Fibroblast of upper back skin (primary cell): Measurements from ENCODE around the gene PEX26.
"Not testable (repeated sequence)": the region's sequence is repeated elsewhere in the genome, so short reads cannot be mapped to it uniquely, and the experiment has no call there.

Source experiments
- DNase-seq: peaks from one replicate; pipeline ENCODE4 v3.0.0-alpha.2; 2013

PEX26 gene

GRCh38 chr22:18056807-18057474 is 20.8 kb upstream of the PEX26 start:
- DNase-seq, result no peak

- DNase-seq, result peak; percentile 98
Measured at GRCh38 chr22:18057568-18058209, 20.1 kb upstream of the PEX26 start.

- no peak for DNase-seq
Measured at GRCh38 chr22:18058371-18059093, 19.3 kb upstream of the PEX26 start.

GRCh38 chr22:18059094-18059417 is 18.7 kb upstream of the PEX26 start:
- DNase-seq, result no peak

DNA sequence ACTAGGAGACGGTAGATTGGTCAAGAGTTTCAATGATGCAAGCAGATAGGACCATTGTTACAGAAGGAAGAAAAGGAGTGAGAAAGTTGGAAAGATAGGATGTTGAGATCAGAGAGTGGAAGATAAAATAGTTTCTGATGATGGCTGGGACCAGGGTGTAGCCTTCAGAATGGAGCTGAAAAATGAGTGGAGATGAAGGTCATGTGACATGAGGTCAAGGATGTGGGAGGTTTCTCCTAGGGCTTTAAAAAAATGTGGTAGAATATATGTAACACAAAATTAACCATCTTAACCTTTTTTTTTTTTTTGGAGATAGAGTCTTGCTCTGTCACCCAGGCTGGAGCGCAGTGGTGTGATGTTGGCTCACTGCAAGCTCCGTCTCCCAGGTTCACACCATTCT is 18.3 kb upstream of the PEX26 start:
- no peak for DNase-seq

GRCh38 chr22:18059991-18060390 is 17.8 kb upstream of the PEX26 start:
- DNase-seq, result no peak

- peak; percentile 55 for DNase-seq
Measured at GRCh38 chr22:18060646-18061620, 16.9 kb upstream of the PEX26 start.

DNA sequence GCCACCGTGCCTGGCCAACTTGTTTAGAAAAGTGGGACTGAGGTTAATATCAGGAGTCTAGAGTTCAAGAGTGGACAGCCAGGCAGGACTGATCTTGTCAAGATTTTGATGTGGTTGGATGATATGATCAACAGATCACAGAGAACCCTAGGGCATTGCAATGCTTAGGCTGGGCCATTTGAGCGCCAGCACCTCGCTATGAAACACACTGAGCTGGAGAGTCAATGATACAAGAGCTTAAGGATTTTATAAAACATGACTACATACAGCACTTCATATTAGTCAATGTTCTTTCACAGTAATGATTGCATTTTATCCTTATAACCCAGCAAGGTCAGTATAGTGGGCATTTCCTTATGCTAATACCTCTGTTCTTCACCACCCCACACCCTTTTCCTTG is 15.4 kb upstream of the PEX26 start:
- DNase-seq, result no peak

DNA sequence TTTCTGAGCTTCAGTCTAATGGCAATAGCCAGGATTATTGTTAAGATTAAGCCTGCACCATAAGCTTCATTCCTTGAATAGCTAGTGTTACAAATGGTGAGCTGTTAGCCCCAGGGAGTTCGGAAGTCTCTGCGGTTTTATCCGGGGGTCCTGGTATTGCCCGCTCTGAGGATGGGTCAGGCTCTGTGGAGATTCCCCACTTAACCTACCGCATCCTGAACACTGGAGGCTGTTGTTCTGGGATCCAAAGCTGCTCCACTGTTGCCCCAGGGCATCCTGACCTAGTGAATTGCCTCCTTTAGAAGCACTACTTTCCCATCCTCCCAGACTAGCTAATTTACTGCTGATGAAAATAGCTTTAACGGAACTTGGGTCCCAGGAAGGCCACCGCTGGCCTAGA is 14.5 kb upstream of the PEX26 start:
- DNase-seq, result no peak

GRCh38 chr22:18063715-18064114 is 14.1 kb upstream of the PEX26 start:
- not testable (repeated sequence) for DNase-seq

DNA sequence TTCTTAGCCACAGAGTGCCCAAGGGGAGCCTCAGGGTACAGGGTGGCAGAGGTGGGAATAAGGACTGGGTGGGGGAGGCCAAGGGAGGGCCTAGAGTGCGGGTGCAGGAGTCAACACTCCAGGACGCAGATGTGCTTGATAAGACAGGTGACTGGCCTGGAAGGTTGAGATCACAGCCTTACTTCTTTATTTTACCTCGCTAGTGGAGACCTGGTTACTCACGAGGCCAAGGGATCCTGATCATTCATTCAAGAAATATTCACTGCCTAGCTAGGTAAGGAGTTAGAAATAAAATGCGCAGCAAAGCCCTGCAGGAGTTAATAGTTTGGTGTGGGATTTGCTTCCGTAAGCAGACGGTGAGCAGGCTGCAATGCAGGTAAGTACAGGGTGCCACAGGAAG is 13.2 kb upstream of the PEX26 start:
- DNase-seq, result no peak

DNA sequence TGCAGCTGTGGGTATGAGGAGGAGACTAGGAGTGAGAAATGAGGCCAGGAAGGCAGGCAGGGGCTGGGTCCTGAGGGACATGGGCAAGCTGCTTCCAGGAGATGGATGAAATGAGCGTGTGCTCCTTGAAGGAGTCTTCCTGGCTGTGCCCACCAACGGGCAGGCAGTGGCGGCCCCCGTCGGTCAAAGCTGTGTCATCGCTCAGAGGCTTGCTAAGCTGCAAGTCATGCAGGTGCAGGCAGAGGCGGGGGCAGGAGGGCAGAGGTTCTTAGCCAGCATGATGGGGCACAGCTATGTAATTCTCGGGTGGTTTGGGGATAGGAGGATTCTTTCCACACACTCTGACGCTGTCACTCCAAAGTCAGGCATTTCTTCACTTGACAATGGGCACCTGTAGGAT is 12.5 kb upstream of the PEX26 start:
- no peak for DNase-seq

DNA sequence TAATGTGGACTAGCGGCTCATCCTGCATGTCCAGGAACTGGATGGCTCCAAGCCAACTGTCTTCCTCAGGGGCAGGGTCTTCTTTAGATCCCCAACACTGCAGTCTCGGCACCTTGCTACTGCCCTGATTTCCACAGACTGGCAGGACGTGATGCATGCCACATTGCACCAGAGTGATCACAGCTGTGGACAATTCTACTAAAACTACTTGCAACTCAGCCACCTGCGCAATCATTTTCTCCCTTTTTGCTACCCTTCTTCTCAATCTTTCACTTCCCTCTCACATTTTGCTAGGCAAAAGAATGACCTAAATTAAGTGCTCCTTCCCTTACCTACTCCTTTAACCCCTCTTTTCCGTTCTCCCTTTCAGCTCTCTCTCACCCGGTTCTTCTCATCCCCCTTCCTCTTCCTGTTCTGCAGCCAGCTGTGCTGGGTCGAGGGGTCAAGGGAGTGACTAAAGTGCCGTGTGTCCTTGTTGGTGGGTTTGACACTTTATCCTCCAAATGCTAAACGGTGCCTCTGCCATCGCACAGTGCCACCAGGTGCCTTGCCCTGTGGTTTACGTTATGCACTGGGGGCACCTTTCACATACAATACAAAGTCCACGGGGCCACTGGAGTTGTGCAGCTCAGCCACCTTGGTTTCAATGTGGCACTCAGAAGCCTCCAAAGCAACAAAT is 11.5 kb upstream of the PEX26 start:
- DNase-seq, result no peak

- DNase-seq, result no peak
Measured at GRCh38 chr22:18067121-18067520, 10.7 kb upstream of the PEX26 start.

DNA sequence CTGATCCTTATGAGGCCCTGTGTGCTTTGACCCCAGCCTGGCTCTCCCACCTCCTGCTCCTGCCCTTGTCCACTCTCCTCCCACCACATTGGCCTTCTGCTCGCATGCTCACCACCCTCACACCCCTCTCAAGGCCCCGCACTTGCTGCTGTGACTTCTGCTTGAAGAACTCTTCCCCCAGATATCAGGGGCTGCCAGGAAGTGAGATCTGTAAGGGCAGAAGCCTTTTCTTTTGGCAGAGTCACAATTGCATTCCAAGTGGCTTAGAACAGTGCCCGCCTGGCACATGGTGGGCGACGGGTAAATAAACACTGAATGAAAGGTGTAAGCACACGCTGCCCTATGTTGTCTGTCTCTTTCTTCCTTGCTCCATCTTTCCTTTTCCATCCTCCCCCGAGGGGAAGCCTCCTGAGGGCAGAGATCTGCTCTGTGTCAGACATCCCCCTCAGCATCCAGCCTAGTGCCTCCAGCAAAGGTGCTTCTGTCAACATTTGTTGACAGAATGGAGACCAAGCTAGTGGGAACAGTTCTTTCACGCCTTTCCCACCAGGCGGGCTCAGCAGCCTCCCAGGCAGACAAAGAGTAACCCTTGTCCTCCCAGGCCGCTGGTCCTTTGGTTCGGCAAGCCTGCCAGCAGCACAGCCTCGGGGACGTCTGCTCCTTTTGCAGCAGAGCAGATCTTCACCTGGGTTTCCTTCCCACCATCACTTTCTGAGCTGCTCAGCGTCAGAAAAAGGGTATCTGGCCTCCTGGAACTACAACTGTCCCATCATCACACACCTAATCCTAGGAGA is 10.0 kb upstream of the PEX26 start:
- DNase-seq, result no peak

- DNase-seq, result peak; percentile 83
Measured at GRCh38 chr22:18068381-18068988, 9.3 kb upstream of the PEX26 start.

DNA sequence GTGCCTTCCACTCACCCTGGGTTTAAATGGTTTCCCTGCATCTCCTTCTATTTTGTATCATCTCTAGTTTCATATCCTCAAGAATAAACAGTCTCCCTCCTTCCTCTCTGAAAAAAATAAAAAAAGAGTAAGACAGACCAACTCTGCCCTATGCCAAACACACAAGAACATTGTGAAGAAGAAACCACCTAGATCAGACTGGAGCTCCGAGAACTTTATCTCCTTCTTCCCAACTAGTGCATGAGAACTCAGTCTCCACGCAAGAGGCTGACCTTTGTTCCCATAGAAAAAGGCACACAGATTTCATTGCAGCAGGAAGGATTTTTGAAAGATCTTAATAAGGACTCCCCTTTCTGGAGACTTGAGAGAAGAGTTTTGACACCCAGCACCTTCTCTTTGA is 8.7 kb upstream of the PEX26 start:
- no peak for DNase-seq

- no peak for DNase-seq
Measured at GRCh38 chr22:18070041-18070440, 7.7 kb upstream of the PEX26 start.

DNA sequence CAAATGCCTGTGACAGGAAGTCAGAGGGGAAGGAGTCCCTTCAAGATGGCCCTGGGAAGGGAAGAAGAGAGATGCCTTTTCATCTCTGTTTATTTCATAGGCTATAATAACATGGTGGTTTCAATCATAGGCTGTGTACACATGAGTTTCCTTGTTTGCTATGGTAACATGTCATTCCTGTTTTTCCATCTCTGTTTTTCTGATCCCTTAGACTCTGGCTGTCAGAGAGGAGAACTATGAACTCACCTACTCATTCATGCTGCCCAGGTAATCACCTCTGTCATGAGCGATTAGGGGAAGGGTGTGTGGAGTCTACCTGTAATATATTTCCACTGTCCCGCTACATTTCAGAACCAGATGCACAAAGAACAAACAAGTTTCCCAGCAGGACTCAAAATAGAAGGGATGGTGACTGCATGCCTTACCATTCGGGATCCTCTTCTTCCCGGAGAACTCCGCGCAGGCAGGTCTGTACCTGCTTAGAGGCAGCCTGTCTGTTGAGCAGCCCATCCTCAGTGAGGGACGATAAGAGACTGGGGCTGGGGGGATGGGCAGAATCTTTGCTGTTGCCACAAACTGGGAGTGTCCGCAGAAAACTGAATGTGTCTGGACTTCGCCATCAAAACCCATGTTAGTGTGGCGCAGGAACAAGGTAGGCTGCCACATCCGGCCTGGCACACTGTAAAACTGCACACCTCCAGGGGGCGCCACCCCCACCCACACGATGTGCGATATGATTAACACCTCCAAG is 7.1 kb upstream of the PEX26 start:
- DNase-seq, result no peak

DNA sequence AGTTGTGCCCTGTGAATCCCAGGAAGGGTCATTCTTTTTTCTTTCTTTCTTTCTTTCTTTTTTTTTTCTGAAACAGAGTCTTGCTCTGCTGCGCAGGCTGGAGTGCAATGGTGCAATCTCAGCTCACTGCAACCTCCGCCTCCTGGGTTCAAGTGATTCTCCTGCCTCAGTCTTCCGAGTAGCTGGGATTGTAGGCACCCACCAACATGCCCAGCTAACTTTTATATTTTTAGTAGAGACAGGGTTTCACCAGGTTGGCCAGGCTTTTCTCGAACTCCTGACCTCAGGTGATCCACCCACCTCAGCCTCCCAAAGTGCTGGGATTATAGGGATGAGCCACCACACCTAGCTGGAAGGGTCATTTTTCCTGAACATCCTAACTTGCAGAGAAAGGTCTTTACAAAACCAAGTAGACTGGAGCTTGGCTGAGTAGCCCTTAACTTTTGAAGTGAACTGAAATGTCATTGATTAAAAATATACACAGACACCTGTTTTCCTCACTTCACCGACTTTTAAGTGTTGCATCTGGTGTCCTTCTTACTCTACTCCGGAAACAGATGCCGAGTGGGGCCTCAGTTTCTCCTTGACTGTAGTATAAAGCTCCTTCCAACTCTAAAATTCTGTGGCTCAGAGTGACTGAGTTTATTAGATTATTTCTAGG is 6.4 kb upstream of the PEX26 start:
- DNase-seq, result not testable (repeated sequence)
